CD4-positive, CD25-positive, alpha-beta regulatory T cell (primary cell): Measurements from ENCODE around the gene ZNF579. TPM values are rescaled to one million over a fixed set of nuclear protein-coding genes. Genes with fewer than 3 reads are reported as not detected.

Source experiments
- ATAC-seq, 2 donors: fragments of 150-1000 bp; cut with Tn5 transposase; one replicate each; pipeline ENCODE4 v1.10.0; 2021; ENCODE audit warnings: low read depth in 2 of 2, moderate number of reproducible peaks in 2 of 2, moderate library complexity in 1 of 2
- DNase-seq, 3 donors: peaks; one replicate each; pipeline versions ENCODE4 v3.0.0 to v3.0.0-alpha.2; 2012 to 2022; ENCODE audit warnings: mixed read lengths in 1 of 3
- H3K27ac ChIP-seq: one replicate; pipeline ENCODE4 v1.7.0; 2013; ENCODE audit warnings: mild to moderate bottlenecking, low read length; ENCODE audit not compliant: insufficient read depth, poor library complexity, severe bottlenecking
- H3K27me3 ChIP-seq: one replicate; pipeline ENCODE4 v1.7.0; 2013; ENCODE audit warnings: low read length; ENCODE audit not compliant: control insufficient read depth, insufficient read depth
- H3K36me3 ChIP-seq: one replicate; pipeline ENCODE4 v1.7.0; 2013; ENCODE audit warnings: mild to moderate bottlenecking, low read length, moderate library complexity; ENCODE audit not compliant: control insufficient read depth, insufficient read depth
- H3K4me1 ChIP-seq: 2 replicates; pipeline ENCODE4 v1.7.0; 2013; ENCODE audit warnings: mild to moderate bottlenecking, low read length; ENCODE audit not compliant: insufficient read depth, control insufficient read depth, poor library complexity, severe bottlenecking
- H3K4me3 ChIP-seq: one replicate; pipeline ENCODE4 v1.7.0; 2013; ENCODE audit warnings: low read depth, mild to moderate bottlenecking, low read length, moderate library complexity
- H3K9me3 ChIP-seq, 2 experiments: 1 replicate in 1 of 2; 2 replicates in 1 of 2; pipeline ENCODE4 v1.7.0; 2013; ENCODE audit warnings: low read length in 2 of 2, mild to moderate bottlenecking in 1 of 2, moderate library complexity in 1 of 2; ENCODE audit not compliant: control insufficient read depth in 2 of 2
- H3K27ac Mint-ChIP-seq, 3 donors: one replicate each; pipeline ENCODE4 v1.8.0; 2020 to 2022; ENCODE audit warnings: mild to moderate bottlenecking in 3 of 3, mixed read lengths in 3 of 3, moderate library complexity in 2 of 3
- H3K27me3 Mint-ChIP-seq: one replicate; pipeline ENCODE4 v1.8.0; 2022; ENCODE audit warnings: mild to moderate bottlenecking, mixed read lengths
- H3K36me3 Mint-ChIP-seq: one replicate; pipeline ENCODE4 v1.8.0; 2020; ENCODE audit warnings: mixed read lengths
- H3K4me1 Mint-ChIP-seq, 4 donors: one replicate each; pipeline ENCODE4 v1.8.0; 2020 to 2022; ENCODE audit warnings: mixed read lengths in 4 of 4, mild to moderate bottlenecking in 1 of 4
- H3K4me3 Mint-ChIP-seq, 4 donors: one replicate each; pipeline ENCODE4 v1.8.0; 2020 to 2022; ENCODE audit warnings: mild to moderate bottlenecking in 4 of 4, mixed read lengths in 4 of 4, moderate library complexity in 3 of 4
- H3K9me3 Mint-ChIP-seq, 7 donors: one replicate each; pipeline ENCODE4 v1.8.0; 2020 to 2022; ENCODE audit warnings: mixed read lengths in 7 of 7, mild to moderate bottlenecking in 3 of 7, moderate library complexity in 2 of 7
- polyA plus RNA-seq, 4 donors: library from polyadenylated mRNA; unstranded; fragments of 300-500 nt; fragmentation: Illumina TruSeq; gene quantifications; one replicate each; pipeline ENCODE4 v1.2.3, GENCODE V29; 2021
- total RNA-seq: library from RNA; stranded (reverse); gene quantifications from one replicate; pipeline ENCODE4 v1.2.3, GENCODE V29; 2022

Gene ZNF579
- total and polyA plus RNA-seq, 5 donors from 2014 or later, result 0.13 to 4.2 (median 0.19) TPM; not detected in 1

DNA sequence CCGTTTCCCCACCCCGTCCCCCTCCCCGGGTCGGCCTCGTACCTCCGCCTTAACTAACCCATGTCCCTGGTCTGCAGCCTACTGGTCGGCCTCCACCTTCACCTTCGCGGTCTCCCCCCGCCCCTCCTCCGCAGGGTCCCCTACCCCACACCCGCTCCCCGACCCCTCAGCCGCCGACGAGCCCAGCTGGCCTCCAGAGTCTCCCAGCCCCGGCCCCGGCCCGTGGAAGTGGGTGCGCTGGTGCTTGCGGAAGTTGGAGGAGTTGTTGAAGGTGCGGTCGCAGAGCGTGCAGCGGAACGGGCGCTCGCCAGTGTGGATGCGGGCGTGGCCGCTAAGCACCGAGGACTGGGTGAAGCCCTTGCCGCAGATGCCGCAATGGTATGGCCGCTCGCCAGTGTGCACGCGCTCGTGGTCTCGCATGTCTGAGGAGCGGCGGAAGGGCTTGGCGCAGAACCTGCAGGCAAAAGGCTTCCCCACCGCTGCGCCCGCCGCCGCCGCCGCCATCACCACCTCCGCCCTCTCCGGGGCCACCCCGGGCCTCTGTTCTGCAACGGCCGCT lies 41.1 kb upstream of the ZNF579 start:
- ATAC-seq, result no peak
- Mint-ChIP-seq H3K9me3 (no peaks in the 10 kb centered on the region), H3K4me3 (no peak overlapping the region), H3K27ac (no peak overlapping the region), H3K4me1 (peaks cover 11 to 49% (median 23%) of the 10 kb centered on the region in 4 donors), H3K27me3 (no peaks in the 10 kb centered on the region), H3K36me3 (peaks cover 10% of the 10 kb centered on the region)
- no peak for DNase-seq
- H3K4me3 ChIP-seq, result no peak overlapping the region
- no peaks in the 10 kb centered on the region for H3K9me3 ChIP-seq
- H3K27ac ChIP-seq, result no peak overlapping the region
- no peaks in the 10 kb centered on the region for H3K27me3 ChIP-seq
- peaks cover 28% of the 10 kb centered on the region for H3K4me1 ChIP-seq
- no peaks in the 10 kb centered on the region for H3K36me3 ChIP-seq

DNA sequence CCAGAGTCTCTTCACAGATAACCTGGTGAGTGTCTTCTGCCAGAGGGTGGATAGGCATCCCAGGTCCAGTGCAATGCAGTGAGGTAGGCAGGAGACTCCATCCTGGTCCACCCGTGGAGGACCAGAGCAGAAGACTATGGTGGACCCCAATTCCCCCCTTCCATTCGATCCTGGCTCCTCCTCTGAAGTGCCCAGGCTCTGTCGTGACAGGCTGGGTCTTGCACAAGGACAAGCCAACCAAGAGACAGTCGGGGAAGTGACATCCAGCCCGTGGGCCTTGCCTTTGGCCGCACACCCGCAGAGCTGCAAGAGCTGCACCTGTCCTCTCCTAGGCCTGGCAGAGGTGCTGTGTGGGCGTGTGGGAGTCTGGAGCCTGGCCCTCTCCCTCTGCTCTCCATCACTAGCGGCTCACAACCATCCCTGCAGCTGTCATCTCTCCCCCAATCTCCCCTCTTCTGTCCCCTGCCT lies 40.6 kb upstream of the ZNF579 start:
- peaks cover 10% of the 10 kb centered on the region for H3K36me3 Mint-ChIP-seq
- no peaks in the 10 kb centered on the region for H3K27me3 ChIP-seq
- peaks cover 23% of the 10 kb centered on the region for H3K4me1 ChIP-seq
- no peak overlapping the region for H3K27ac ChIP-seq
- ATAC-seq, result no peak
- H3K4me3 Mint-ChIP-seq, result no peak overlapping the region
- no peaks in the 10 kb centered on the region for H3K36me3 ChIP-seq
- no peaks in the 10 kb centered on the region for H3K27me3 Mint-ChIP-seq
- no peaks in the 10 kb centered on the region for H3K9me3 ChIP-seq
- no peak overlapping the region for H3K4me3 ChIP-seq
- H3K4me1 Mint-ChIP-seq, result peaks cover 8 to 46% (median 18%) of the 10 kb centered on the region in 4 donors
- no peak overlapping the region for H3K27ac Mint-ChIP-seq
- no peaks in the 10 kb centered on the region for H3K9me3 Mint-ChIP-seq
- DNase-seq, result no peak

DNA sequence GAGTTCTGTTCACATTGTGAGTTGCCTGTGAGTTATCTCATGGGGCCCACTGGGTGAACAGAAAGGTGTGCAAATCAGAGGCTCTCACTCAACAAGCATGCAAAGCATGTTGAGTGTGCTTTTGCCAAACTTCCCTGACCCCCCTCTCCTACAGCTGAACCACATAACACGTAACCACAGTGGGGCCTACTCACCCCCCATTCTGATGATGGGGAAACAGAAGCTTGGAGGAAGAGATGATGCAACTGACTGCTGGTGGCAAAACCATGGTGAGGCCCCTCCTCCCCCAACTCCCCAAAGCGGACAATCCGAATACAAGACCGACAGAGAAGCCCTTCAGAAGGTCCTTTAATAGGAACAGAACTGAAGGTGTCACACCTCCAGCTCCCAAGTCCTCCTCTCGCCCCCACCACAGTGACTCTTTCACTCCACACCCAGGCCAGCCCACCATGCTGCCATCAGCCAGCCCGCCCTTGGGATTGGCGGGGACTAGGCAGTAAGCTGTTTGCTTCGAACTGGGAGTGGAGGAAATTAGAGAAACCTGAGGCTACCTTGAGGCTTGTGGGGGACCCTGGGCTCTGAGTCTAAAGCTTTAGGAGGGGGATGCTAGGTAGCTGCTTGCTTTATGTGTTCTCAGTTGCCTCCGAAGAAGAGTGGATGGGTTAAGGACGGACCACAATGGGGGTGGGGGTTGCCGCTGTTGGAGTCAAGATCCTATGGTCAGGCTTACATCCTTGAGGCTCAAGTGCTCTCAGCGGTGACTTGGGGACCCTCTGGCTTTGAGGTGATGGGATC lies 40.0 kb upstream of the ZNF579 start:
- H3K27ac ChIP-seq, result no peak overlapping the region
- no peaks in the 10 kb centered on the region for H3K27me3 ChIP-seq
- no peaks in the 10 kb centered on the region for H3K36me3 ChIP-seq
- DNase-seq (no peak), ATAC-seq (no peak)
- Mint-ChIP-seq H3K9me3 (no peaks in the 10 kb centered on the region), H3K4me1 (peaks cover 5 to 40% (median 14%) of the 10 kb centered on the region in 4 donors), H3K27ac (peak overlapping the region in 2 of 3 donors; percentile 55 to 82), H3K27me3 (no peaks in the 10 kb centered on the region), H3K36me3 (peaks cover 10% of the 10 kb centered on the region), H3K4me3 (peak overlapping the region in 1 of 4 donors; percentile 16)
- H3K9me3 ChIP-seq, result no peaks in the 10 kb centered on the region
- H3K4me1 ChIP-seq, result peaks cover 17% of the 10 kb centered on the region
- no peak overlapping the region for H3K4me3 ChIP-seq

DNA sequence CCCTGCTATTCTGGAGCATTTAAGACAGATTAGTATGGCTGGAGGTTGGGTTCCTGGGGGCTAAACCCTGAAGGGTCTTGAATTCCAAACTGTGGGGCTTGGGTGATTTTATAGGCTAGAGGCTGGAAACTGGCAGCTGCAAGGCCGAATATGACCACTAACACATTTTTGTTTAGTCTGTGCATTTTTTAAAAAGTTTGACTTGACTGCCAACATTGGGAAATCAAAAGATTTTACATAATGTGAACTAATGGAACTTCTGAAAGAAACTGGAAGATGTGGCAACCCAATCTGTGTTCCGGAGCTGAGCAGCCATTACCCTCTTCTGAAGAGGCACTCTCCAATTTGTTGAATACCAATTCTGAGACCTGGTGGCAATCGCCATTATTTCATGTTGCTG lies 38.6 kb upstream of the ZNF579 start:
- Histone ChIP-seq H3K9me3 (no peaks in the 10 kb centered on the region), H3K4me3 (no peak overlapping the region), H3K36me3 (no peaks in the 10 kb centered on the region), H3K4me1 (peaks cover 7% of the 10 kb centered on the region), H3K27ac (no peak overlapping the region), H3K27me3 (no peaks in the 10 kb centered on the region)
- no peak overlapping the region for H3K4me3 Mint-ChIP-seq
- no peaks in the 10 kb centered on the region for H3K27me3 Mint-ChIP-seq
- H3K27ac Mint-ChIP-seq, result no peak overlapping the region
- ATAC-seq (no peak), DNase-seq (no peak)
- no peaks in the 10 kb centered on the region for H3K9me3 Mint-ChIP-seq
- H3K36me3 Mint-ChIP-seq, result peaks cover 10% of the 10 kb centered on the region
- H3K4me1 Mint-ChIP-seq, result peaks cover 5 to 30% (median 11%) of the 10 kb centered on the region in 4 donors

DNA sequence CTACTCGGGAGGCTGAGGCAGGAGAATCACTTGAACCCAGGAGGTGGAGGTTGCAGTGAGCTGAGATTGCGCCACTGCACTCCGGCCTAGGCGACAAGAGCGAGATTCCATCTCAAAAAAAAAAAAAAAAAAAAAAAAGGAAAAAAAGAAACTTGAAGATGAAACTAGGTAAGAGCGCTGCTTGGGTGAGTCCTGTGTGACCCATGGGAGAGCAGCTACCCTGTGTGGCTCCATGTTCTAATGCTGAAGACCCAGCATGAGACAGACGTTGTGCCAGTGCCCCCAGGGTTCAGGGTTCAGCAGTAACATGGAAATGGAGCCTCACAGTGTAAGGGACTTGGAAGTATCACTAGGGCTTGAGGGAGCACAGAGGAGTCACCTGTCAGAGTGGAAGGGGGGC lies 37.8 kb upstream of the ZNF579 start:
- Mint-ChIP-seq H3K9me3 (no peaks in the 10 kb centered on the region), H3K36me3 (peaks cover 10% of the 10 kb centered on the region), H3K4me3 (no peak overlapping the region), H3K4me1 (peaks cover 0 to 23% (median 4%) of the 10 kb centered on the region in 4 donors), H3K27ac (no peak overlapping the region), H3K27me3 (no peaks in the 10 kb centered on the region)
- H3K36me3 ChIP-seq, result no peaks in the 10 kb centered on the region
- no peaks in the 10 kb centered on the region for H3K27me3 ChIP-seq
- peaks cover under 1% of the 10 kb centered on the region for H3K4me1 ChIP-seq
- ATAC-seq (no peak), DNase-seq (no peak)
- H3K9me3 ChIP-seq, result no peaks in the 10 kb centered on the region
- no peak overlapping the region for H3K27ac ChIP-seq
- no peak overlapping the region for H3K4me3 ChIP-seq

DNA sequence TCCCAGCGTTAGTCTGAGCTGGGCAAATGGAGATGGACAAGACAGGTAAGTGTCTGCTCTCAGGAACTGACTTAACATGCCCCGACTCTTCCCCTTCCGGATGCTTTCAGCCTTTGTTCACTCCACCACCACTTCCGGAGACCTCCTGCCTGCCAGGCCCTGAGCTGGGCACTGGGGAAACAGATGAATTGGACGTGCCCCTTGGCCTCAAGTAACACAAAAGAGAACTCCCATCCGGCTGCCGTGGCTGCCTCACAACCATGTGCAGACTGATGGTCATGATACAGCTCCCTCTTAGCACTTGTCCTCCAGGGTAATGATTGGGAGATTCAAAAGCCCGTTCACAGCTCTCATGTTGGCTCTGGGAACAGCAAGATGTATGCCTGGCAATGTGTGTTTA lies 36.8 kb upstream of the ZNF579 start:
- peaks cover 15% of the 10 kb centered on the region for H3K36me3 Mint-ChIP-seq
- H3K27me3 Mint-ChIP-seq, result no peaks in the 10 kb centered on the region
- H3K4me1 Mint-ChIP-seq, result peaks cover 0 to 27% (median 7%) of the 10 kb centered on the region in 4 donors
- H3K9me3 Mint-ChIP-seq, result peaks cover 0 to 2% (median 0%) of the 10 kb centered on the region in 7 donors
- Histone ChIP-seq H3K9me3 (no peaks in the 10 kb centered on the region), H3K27ac (no peak overlapping the region), H3K4me3 (no peak overlapping the region), H3K27me3 (no peaks in the 10 kb centered on the region), H3K4me1 (no peaks in the 10 kb centered on the region), H3K36me3 (no peaks in the 10 kb centered on the region)
- H3K27ac Mint-ChIP-seq, result peak overlapping the region in 2 of 3 donors; percentile 32 to 63
- ATAC-seq (no peak), DNase-seq (no peak)
- no peak overlapping the region for H3K4me3 Mint-ChIP-seq

DNA sequence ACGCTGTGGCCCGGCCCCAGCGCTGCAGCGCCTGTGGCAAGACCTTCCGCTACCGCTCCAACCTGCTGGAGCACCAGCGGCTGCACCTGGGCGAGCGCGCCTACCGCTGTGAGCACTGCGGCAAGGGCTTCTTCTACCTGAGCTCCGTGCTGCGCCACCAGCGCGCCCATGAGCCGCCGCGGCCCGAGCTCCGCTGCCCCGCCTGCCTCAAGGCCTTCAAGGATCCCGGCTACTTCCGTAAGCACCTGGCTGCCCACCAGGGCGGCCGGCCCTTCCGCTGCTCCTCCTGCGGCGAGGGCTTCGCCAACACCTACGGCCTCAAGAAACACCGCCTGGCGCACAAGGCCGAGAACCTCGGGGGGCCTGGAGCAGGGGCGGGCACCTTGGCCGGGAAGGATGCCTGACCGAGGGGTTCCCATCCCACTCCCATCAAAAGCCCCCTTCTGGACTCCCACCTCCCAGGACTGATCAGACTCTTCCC lies 35.8 kb upstream of the ZNF579 start:
- DNase-seq (no peak), ATAC-seq (no peak)
- no peaks in the 10 kb centered on the region for H3K27me3 ChIP-seq
- no peaks in the 10 kb centered on the region for H3K36me3 ChIP-seq
- H3K9me3 ChIP-seq, result no peaks in the 10 kb centered on the region
- H3K27me3 Mint-ChIP-seq, result no peaks in the 10 kb centered on the region
- peaks cover 0 to 2% (median 0%) of the 10 kb centered on the region in 7 donors for H3K9me3 Mint-ChIP-seq
- H3K27ac Mint-ChIP-seq, result no peak overlapping the region
- no peak overlapping the region for H3K4me3 ChIP-seq
- H3K36me3 Mint-ChIP-seq, result peaks cover 15% of the 10 kb centered on the region
- no peak overlapping the region for H3K4me3 Mint-ChIP-seq
- H3K27ac ChIP-seq, result no peak overlapping the region
- H3K4me1 ChIP-seq, result no peaks in the 10 kb centered on the region
- H3K4me1 Mint-ChIP-seq, result peaks cover 0 to 36% (median 14%) of the 10 kb centered on the region in 4 donors
